GM10847 (cell line): ENCODE results near the gene ZNF786.

Source experiments
- POLR2A ChIP-seq: IDR thresholded peaks from 2 replicates; pipeline ENCODE4 v1.6.1; 2011; ENCODE audit not compliant: insufficient read length; ENCODE audit errors: extremely low read depth

ZNF786 gene

DNA sequence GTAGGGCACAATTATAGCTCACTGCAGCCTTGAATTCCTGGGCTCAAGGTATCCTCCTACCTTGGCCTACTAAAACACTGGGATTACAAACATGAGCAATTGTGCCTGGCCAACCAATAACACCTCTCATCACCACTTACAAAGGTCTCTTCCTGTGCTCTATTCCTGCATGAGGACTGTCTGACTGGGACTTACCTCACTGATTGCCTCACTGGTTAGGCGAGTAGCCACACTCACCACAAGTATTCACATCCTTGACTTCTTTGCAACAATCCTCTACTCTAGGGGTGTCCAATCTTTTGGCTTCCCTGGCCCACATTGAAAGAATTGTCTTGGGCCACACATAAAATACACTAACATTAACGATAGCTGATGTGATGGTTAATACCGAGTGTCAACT is 39.6 kb downstream of the ZNF786 start:
- TF ChIP-seq POLR2A = no peak

DNA sequence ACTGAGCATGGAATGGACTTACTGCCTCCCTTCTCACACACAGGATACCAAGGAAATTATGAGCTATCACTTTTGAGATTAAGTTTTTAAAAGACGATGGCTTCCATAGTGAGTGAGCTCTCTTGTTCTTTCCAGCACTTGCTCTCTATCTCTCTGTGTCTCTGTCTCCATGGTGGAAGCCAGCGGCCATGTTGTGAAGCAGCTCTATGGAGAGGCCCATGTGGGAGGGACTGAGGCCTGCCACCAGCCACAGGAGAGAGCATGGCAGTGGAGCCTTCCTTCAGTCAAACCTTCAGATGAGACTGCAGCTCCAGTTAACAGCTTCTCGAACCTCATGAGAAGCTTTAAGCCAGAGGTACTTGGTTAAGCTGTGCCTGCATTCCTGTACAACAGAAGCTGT is 41.7 kb downstream of the ZNF786 start:
- TF ChIP-seq POLR2A = no peak

DNA sequence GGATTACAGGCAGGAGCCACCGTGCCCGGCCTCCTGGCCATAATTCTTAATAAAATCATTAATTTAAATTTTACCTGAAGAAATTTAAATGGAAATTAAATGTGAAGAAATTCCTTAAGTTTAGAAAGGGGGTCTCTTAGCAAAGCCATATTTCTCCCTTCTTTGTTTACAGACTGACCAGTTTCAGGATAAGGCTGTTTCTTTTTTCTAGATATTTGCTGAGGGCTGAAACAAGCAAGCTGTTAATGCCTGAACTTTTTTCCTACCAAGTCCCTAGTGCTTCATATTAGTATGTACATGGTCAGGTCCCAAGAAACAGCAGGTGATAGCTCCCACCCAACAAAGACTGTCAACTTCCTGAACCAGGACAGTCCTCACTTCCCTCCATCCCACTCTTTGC is 44.1 kb downstream of the ZNF786 start:
- TF ChIP-seq POLR2A = no peak

DNA sequence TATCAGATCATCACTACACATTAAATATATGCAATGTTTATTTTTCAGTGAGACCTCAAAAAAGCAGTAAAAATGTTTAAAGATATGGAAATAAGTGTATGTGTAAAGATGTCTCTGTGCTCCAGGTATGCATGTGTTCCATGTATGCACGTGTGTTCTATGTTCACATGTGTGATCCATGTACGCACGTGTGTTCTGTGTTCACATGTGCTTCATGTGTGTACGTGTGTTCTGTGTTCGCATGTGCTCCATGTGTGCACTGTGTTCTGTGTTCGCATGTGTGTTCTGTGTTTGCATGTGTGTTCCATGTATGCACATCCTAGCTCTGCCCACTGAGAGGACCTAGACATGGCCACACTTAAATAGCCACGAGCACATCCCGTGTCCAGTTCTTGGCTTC is 46.6 kb downstream of the ZNF786 start:
- TF ChIP-seq POLR2A = no peak

DNA sequence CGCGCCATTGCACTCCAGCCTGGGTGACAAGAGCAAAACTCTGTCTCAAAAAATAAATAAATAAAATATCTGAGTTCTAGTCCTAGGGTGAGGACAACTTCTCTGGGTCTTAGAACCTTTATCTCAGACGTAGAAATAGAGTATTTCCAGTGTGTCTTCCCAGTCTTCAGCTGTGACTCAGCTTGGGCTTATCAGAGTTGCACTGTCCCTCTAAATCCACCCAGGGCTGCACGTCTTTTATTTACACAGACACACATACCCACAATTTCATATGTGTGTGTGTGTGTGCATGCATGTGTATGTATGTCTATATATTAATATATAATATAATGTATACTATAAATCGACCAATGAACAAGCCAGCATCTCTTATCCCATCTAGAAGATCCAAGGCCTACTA is 49.2 kb downstream of the ZNF786 start:
- no peak for TF ChIP-seq POLR2A

DNA sequence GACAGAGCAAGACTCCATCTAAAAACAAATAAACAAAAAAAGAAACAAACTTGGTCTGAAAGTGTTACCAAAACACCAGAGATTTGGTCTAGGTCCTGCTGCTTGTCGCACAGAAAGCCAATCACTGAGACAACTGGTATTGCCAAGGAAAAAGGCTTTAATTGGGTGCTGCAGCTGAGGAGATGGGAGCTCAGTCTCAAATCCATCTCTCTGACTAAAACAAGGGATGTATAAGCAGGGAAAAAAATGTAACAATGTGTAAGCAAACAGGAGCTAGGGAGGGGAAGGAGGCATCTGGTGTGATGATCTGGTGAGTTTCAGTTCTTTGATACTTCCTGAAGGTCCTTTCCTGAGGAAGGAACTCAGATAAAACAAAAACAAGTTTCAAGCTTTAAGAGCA is 53.8 kb downstream of the ZNF786 start:
- TF ChIP-seq POLR2A = no peak

DNA sequence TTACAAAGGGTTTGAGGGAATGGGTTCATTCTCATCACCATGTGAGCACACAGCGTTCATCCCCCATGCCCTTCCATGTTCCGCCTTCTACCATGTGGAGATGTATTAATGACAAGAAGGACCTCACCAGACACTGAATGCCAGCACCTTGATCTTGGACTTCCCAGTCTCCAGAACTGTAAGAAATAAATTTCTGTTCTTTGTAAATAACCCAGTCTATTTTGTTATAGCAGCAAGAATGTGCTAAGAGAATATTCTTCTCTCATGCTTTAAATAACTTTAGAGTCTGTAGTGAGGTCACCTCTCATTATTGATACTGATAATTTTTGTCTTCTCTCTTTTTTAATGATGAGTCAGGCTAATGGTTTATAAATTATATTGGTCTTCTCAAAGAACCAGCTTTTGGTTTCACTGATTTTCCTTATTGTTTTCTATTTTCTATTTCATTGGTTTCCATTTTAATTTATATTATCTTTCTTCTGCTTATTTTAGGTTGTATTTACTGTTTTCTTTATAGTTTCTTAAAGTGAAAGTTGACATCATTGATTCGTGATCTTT is 59.1 kb downstream of the ZNF786 start:
- TF ChIP-seq POLR2A = no peak

DNA sequence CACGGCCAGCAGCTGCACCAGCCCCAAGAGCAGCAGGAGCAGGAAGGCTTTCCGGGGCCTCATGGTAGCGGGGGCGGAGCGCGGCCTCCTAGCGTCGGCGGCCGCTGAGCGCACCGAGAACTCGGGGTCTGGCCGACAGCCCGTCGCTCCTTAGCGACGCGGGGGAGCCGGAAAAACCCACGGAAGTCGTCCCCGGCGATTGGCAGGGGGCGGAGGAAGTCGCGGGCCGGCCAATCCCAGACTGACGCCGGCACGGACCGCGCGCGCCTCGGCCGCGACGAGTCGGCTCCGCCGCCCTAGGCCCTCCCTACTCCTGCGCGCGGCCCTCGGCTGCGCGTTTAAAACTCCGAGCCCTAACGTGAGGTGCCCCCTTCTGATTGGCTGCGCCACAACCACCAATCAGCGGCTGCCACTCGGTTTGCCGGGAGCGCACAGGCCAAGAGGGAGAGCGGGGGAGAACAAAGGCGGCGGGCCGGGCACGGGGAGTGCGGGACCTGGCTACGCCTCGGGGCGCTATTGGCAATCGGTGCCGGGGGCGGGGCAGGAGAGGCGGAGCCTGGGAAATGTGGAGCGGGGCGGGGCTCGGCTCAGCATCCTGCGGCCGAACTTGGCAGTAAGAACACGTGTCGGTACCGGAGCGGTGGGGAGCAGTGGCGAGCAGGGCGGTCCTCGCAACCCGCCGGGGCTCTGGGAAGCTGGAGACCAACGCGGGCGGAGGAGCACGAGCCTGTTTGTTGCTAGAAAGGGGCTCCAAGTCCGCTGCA is 62.0 kb downstream of the ZNF786 start, which contains the start of gene PDIA4:
TSS of gene PDIA4 (minus strand) at position 160 of the 764 bp plus-strand sequence. CDS start at position 63, 97 bp downstream.
- TF ChIP-seq POLR2A = peak; percentile 95

DNA sequence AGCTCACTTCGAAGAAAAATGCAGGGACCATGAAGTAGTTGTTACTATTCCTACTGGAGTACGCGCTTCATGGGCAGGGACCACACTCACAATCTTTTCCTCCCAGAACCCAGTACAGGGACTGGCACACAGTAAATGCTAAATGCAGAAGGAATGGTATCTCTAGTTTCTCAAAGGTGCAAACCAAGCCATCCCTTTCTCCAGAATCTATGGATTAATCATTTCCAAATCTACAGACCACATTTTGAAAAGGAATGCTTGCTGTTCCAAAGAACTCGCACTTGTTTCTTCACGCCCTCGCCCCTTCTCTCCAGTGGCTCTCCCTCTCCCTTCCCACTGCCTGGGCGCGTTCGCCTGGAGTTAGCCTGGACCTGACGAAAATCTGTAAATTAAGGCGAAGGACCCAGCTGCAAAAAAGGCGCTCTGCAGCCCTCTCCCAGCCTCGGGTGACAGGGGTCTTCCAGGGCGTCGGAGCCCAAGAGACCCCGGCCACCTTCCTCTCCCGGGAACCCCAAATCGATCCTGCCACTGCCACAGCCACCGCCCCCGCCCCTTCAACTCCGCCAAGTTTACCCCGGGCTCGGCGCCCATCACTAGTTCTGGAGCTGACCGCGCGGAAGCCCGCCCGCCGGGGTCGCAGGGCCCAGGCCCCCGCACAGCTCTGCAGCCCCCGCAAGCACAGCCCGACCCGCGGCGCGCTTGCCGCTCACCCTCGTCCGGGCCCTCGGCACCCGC is 62.7 kb downstream of the ZNF786 start:
- TF ChIP-seq POLR2A = no peak

DNA sequence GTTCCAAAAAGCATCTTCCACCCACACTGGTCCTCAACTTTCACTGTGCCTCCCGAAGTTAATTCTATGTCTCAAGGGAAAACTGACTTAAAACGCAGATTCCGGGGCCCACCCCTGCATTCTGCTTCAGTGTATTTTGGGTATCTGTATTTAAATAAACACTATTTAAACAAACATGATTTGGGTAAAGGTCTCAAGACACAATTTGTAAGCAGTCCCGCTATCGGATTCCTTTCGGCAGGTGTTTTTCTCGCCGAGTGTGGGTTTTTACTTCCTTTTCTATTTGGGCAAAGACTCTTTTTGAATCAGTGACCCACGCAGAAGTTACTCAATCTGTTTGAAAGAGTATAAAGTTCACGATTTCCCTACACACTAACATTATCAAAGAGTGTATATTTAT is 63.5 kb downstream of the ZNF786 start:
- TF ChIP-seq POLR2A = no peak

DNA sequence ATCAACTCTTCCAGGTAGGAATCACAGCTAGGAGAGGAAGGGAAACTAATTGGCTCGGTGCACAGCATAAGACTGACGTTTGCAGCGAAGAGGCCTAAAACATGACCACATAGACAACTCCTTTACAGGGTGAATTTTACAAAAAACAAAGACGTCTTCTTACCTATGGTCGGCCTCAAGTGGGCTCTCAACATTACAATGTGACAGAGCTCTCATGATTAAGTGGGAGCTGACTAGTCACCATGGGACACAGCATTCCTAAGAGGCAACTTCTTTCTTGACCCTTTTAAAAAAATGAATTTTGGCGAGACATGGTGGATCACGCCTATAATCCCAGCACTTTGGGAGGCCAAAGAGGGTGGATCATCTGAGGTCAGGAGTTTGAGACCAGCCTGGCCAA is 66.9 kb downstream of the ZNF786 start:
- TF ChIP-seq POLR2A = no peak

DNA sequence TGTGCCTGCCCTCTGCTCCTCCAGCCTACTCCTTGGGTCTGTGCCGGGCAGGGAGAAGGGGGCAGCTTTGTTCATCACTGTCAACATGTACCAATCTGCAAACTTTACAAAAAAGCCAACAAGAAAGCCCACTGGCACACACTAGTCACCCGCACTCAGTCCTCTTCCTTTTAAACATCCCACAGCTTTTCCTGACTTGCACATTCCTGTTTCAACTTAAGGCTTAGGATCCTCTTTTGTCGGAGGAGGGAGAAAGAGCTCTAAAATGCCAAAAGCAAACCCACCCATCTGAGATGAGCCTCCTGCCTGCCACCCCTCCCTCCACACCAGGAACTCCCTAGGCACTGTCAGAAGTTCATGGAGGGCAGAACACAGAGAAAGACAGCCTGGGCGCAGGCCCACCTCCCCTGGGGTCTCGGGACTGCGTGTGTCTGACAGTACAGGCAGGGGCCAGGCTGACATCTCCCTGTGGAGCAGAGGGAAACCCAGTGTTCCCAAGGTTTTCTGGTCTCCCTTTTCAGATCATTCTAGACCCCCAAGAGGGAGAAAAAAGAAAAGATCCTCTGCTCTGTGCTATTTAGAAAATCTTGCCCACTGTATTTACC is 67.7 kb downstream of the ZNF786 start:
- TF ChIP-seq POLR2A = no peak

DNA sequence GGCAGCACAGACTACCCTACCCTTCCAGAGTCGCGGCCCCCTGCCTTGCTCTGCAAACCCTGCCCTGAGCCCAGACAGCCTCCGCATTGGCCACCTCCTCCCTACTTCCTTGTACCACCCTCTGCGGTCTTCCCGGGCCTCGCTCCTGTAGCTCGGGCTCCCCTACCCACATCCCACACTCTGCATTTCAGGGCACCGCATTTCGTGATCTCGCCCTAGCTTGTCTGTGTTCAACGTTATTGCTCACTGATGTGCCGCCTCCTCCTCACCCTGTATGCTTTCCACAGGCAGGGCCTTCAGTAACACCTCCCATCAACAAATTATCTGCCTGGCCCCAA is 68.8 kb downstream of the ZNF786 start:
- no peak for TF ChIP-seq POLR2A

DNA sequence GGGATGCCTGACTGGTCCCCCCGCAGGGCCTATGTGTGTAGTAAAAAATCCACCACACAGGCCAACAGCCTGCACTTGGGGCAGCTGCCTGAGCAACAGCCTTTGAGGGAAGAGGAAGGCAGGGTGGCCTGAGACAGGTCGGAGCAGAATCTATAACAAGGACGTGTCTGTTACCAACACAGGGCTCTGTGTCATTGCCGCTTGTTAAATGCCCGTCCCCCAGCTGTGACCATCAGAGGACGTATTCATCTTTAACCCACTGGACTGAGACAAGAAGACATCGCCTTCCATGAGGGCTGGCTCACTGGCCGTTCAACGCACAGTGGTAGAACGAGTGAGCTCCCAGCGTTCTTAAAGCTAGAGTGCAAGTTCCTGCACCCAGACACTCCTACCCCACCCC is 70.0 kb downstream of the ZNF786 start:
- TF ChIP-seq POLR2A = no peak
